ENCODE data around the gene ARL14EP. TPM values are rescaled to one million over a fixed set of nuclear protein-coding genes. Genes with fewer than 3 reads are reported as not detected.

Gene ARL14EP
- total RNA-seq, 1 experiment from 2014 or later, result 25.3 TPM

DNA sequence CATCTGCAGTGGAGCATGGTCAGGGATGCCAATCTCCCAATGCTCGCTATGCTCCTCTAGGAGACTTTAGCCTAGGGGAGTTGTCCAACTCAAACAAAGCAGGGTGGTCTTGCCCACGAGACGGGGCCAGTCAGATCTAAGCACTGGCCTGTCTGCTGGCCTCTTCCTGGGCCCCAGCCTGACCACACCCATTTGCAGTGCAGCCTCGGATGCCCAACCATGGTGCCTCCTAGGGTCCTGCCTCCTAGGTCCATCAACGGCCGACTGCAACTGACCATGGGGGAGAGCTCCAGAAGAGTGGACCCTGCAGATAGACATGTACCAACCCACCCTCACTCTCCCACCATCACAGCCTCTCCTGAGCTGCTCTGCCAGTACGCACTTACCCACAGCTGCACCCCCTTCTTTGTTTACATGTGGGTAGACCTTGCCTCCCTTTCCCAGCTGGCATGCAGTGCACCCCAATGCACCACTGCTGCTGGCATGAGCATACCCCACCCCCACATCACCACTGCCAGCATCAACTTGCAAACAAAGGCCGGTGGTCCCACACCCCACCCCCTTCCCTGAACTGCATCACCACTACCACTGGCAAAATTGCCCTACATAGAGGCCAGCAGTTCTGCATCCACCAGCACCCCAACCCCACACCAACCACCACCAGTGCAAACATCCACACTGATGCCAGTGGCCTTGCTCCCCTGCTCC lies 27.6 kb upstream of the ARL14EP start:
- H4K20me1 ChIP-seq (ENCODE audit: insufficient read depth), result no peaks in the 10 kb centered on the region
- ChIA-PET RAD21 (ENCODE audit: low non-redundant PET in 1 of 2, low total read pairs in 2 of 2, uncharacterized antibody in 2 of 2, unreplicated experiment in 2 of 2) (no interaction called here), CTCF (no interaction called here), POLR2A (no interaction called here)
- H3K4me1 ChIP-seq (ENCODE audit: control insufficient read depth in 1 of 2, insufficient read depth in 2 of 2, low read length in 2 of 2), result no peaks in the 10 kb centered on the region
- no peak for ATAC-seq
- no peaks in the 10 kb centered on the region for H3K36me3 ChIP-seq (ENCODE audit: control insufficient read depth in 1 of 2, insufficient read depth in 2 of 2, low read length in 2 of 2)
- no peak for DNase-seq (ENCODE audit: low read depth, low spot score)
- intact Hi-C loops (cut with micrococcal nuclease), result no loop called here
- no peak overlapping the region for H2AFZ ChIP-seq (ENCODE audit: low read depth, low read length, poor library complexity, severe bottlenecking)
- H3K27ac ChIP-seq (ENCODE audit: low read depth, low read length), result no peak overlapping the region
- H3K27me3 ChIP-seq (ENCODE audit: insufficient read depth, low read length), result peaks cover 19% of the 10 kb centered on the region; the same call in 1 of the 2 replicates
- TF ChIP-seq, protein P1, sequence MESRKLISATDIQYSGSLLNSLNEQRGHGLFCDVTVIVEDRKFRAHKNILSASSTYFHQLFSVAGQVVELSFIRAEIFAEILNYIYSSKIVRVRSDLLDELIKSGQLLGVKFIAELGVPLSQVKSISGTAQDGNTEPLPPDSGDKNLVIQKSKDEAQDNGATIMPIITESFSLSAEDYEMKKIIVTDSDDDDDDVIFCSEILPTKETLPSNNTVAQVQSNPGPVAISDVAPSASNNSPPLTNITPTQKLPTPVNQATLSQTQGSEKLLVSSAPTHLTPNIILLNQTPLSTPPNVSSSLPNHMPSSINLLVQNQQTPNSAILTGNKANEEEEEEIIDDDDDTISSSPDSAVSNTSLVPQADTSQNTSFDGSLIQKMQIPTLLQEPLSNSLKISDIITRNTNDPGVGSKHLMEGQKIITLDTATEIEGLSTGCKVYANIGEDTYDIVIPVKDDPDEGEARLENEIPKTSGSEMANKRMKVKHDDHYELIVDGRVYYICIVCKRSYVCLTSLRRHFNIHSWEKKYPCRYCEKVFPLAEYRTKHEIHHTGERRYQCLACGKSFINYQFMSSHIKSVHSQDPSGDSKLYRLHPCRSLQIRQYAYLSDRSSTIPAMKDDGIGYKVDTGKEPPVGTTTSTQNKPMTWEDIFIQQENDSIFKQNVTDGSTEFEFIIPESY (IDR thresholded peaks at IDR 0.05; ENCODE audit: extremely low read depth, insufficient replicate concordance, low read length), result no peak
- TF ChIP-seq SRF (IDR thresholded peaks at IDR 0.05; ENCODE audit: low read depth) (no peak), ZNF274 (IDR thresholded peaks at IDR 0.05; ENCODE audit: low read depth, low read length) (no peak), ELF1 (IDR thresholded peaks at IDR 0.05; ENCODE audit: borderline replicate concordance, low read depth) (no peak), RAD21 (IDR thresholded peaks at IDR 0.05; ENCODE audit: low read depth) (no peak), SP1 (IDR thresholded peaks at IDR 0.05; ENCODE audit: low read depth) (no peak), SIN3A (IDR thresholded peaks at IDR 0.05; ENCODE audit: low read depth) (no peak), YY1 (IDR thresholded peaks at IDR 0.05; ENCODE audit: extremely low read depth, insufficient replicate concordance, low read depth, low read length) (no peak)
- TF ChIP-seq, protein P2, sequence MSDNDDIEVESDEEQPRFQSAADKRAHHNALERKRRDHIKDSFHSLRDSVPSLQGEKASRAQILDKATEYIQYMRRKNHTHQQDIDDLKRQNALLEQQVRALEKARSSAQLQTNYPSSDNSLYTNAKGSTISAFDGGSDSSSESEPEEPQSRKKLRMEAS (IDR thresholded peaks at IDR 0.05), result no peak
- TF ChIP-seq, protein P3, sequence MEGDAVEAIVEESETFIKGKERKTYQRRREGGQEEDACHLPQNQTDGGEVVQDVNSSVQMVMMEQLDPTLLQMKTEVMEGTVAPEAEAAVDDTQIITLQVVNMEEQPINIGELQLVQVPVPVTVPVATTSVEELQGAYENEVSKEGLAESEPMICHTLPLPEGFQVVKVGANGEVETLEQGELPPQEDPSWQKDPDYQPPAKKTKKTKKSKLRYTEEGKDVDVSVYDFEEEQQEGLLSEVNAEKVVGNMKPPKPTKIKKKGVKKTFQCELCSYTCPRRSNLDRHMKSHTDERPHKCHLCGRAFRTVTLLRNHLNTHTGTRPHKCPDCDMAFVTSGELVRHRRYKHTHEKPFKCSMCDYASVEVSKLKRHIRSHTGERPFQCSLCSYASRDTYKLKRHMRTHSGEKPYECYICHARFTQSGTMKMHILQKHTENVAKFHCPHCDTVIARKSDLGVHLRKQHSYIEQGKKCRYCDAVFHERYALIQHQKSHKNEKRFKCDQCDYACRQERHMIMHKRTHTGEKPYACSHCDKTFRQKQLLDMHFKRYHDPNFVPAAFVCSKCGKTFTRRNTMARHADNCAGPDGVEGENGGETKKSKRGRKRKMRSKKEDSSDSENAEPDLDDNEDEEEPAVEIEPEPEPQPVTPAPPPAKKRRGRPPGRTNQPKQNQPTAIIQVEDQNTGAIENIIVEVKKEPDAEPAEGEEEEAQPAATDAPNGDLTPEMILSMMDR (IDR thresholded peaks at IDR 0.05 in 2 of 3, conservative IDR thresholded peaks at IDR 0.05 in 1 of 3; ENCODE audit: borderline replicate concordance in 1 of 3, insufficient read depth in 1 of 3, low read depth in 2 of 3, low read length in 2 of 3), result no peak
- H3K4me2 ChIP-seq (ENCODE audit: low read length), result no peak overlapping the region
- H3K9ac ChIP-seq (ENCODE audit: low read length), result no peak overlapping the region
- H3K9me2 ChIP-seq (ENCODE audit: insufficient read depth), result peaks cover 3% of the 10 kb centered on the region; the same call in 1 of the 2 replicates
- H3K9me3 ChIP-seq (ENCODE audit: control insufficient read depth in 1 of 2, insufficient read depth in 1 of 2, low read depth in 1 of 2, low read length in 2 of 2), result no peaks in the 10 kb centered on the region
- no peaks in the 10 kb centered on the region for H3K79me2 ChIP-seq (ENCODE audit: insufficient read depth, low read length)
- no TSS peak for BruUV-seq (replicated peaks)
- H3K4me3 ChIP-seq (replicated peaks in 1 of 2; ENCODE audit: low read depth in 1 of 2, low read length in 2 of 2), result no peak overlapping the region
